Left hindlimb (tissue), 1 donor: ENCODE measurements around the gene SASH1.

Source experiments
- DNase-seq: peaks from one replicate; pipeline ENCODE4 v3.0.0-alpha.2; 2018

SASH1 gene

GRCh38 chr6:148461986-148462577, 119.4 kb downstream of the SASH1 start:
- no peak for DNase-seq

- DNase-seq = no peak
Measured at GRCh38 chr6:148463671-148464070, 121.0 kb downstream of the SASH1 start.

GRCh38 chr6:148464319-148465010, 121.8 kb downstream of the SASH1 start:
- DNase-seq = peak; percentile 83

- no peak for DNase-seq
Measured at GRCh38 chr6:148465011-148465335, 122.3 kb downstream of the SASH1 start.

- DNase-seq = no peak
Measured at GRCh38 chr6:148465670-148466069, 123.0 kb downstream of the SASH1 start.

GRCh38 chr6:148466158-148466557, 123.5 kb downstream of the SASH1 start:
- no peak for DNase-seq

- no peak for DNase-seq
Measured at GRCh38 chr6:148467926-148468325, 125.3 kb downstream of the SASH1 start.

- no peak for DNase-seq
Measured at GRCh38 chr6:148470156-148470555, 127.5 kb downstream of the SASH1 start.

- DNase-seq = no peak
Measured at GRCh38 chr6:148470606-148471465, 128.2 kb downstream of the SASH1 start.

- DNase-seq = no peak
Measured at GRCh38 chr6:148471624-148472159, 129.1 kb downstream of the SASH1 start.

- DNase-seq = no peak
Measured at GRCh38 chr6:148472171-148473105, 129.8 kb downstream of the SASH1 start.

GRCh38 chr6:148479497-148479896, 136.9 kb downstream of the SASH1 start:
- no peak for DNase-seq

GRCh38 chr6:148487461-148487860, 144.8 kb downstream of the SASH1 start:
- no peak for DNase-seq

- no peak for DNase-seq
Measured at GRCh38 chr6:148491638-148492251, 149.1 kb downstream of the SASH1 start.

- DNase-seq = no peak
Measured at GRCh38 chr6:148492654-148493290, 150.1 kb downstream of the SASH1 start.

- no peak for DNase-seq
Measured at GRCh38 chr6:148493424-148493823, 150.8 kb downstream of the SASH1 start.

- DNase-seq = no peak
Measured at GRCh38 chr6:148494226-148494625, 151.6 kb downstream of the SASH1 start.

- DNase-seq = no peak
Measured at GRCh38 chr6:148495029-148495428, 152.4 kb downstream of the SASH1 start.

- DNase-seq = no peak
Measured at GRCh38 chr6:148497257-148497656, 154.6 kb downstream of the SASH1 start.

GRCh38 chr6:148497717-148498116, 155.1 kb downstream of the SASH1 start:
- DNase-seq = no peak

GRCh38 chr6:148500402-148500801, 157.8 kb downstream of the SASH1 start:
- DNase-seq = no peak

- DNase-seq = no peak
Measured at GRCh38 chr6:148501178-148501590, 158.5 kb downstream of the SASH1 start.
